ENCODE measurements around the gene HOPX. TPM values are rescaled to one million over a fixed set of nuclear protein-coding genes. Genes with fewer than 3 reads are reported as not detected.

The HOPX gene
- total and polyA plus RNA-seq, 2 of the 8 experiments (the other 6 are each of a cell fraction or from before 2014, with no cell fraction given): not detected

DNA sequence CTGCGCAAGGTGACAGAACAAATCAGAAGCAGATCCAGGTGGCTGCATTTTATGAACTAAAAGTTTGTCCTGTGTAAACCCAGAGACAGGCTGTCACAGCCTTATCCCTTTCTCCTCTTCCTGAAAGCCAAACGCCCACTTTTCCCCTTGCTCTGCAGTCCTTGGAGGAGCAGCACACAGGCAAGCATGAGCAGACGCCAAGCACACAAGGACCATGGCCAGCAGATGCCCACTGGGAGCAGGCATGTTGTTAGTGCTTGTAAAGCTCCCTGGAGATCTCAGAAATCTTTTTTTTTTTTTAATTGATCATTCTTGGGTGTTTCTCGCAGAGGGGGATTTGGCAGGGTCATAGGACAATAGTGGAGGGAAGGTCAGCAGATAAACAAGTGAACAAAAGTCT, 11.5 kb upstream of the HOPX start (continued):
- no peak for TF ChIP-seq JUN (IDR thresholded peaks at IDR 0.05; ENCODE audit: low read depth, low read length)
- TF ChIP-seq SRF (IDR thresholded peaks at IDR 0.05; ENCODE audit: low read depth, low read length): no peak
- no peak for TF ChIP-seq SP1 (IDR thresholded peaks at IDR 0.05; ENCODE audit: low read depth, low read length)
- TF ChIP-seq CHD1 (IDR thresholded peaks at IDR 0.05; ENCODE audit: low read depth, low read length): no peak
- TF ChIP-seq PHF8 (conservative IDR thresholded peaks at IDR 0.05; ENCODE audit: low read depth, low read length): no peak
- TF ChIP-seq RBBP5 (IDR thresholded peaks at IDR 0.05; ENCODE audit: borderline replicate concordance, low read depth, low read length): no peak

All from H1 (cell line).